H1 (cell line): ENCODE results near the gene PPP1R12B. TPM values are rescaled to one million over a fixed set of nuclear protein-coding genes. Genes with fewer than 3 reads are reported as not detected.

Source experiments
- ASH2L ChIP-seq: fragments of 200-600, 300-600 bp; sonication (generic); IDR thresholded peaks from one replicate; pipeline ENCODE4 v1.7.1; 2017; ENCODE audit warnings: low read length
- CBX5 ChIP-seq: fragments of 300-800, 300-1000 bp; sonication (generic); IDR thresholded peaks from 2 replicates; pipeline ENCODE4 v1.7.1; 2016; ENCODE audit warnings: antibody characterized with exemption, low read length, low read depth
- EZH2 ChIP-seq: fragments of 200-600 bp; sonication (generic); IDR thresholded peaks from 2 replicates; pipeline ENCODE4 v1.7.1; 2012; ENCODE audit warnings: low read depth, mild to moderate bottlenecking, moderate library complexity, low read length, inconsistent platforms; ENCODE audit not compliant: severe bottlenecking
- HDAC6 ChIP-seq: IDR thresholded peaks from one replicate; pipeline ENCODE4 v1.7.1; 2012; ENCODE audit warnings: low read depth, mild to moderate bottlenecking, inconsistent platforms, low read length, moderate library complexity
- JUN ChIP-seq: IDR thresholded peaks from 2 replicates; pipeline ENCODE4 v1.6.1; 2011; ENCODE audit warnings: low read depth, mild to moderate bottlenecking, improper control_type of control experiment, low read length
- RAD21 ChIP-seq, 2 experiments: IDR thresholded peaks in 1 of 2; conservative IDR thresholded peaks in 1 of 2; 2 replicates each; pipeline ENCODE4 v1.6.1; 2011; ENCODE audit warnings: low read depth in 2 of 2, low read length in 2 of 2, improper control_type of control experiment in 1 of 2, inconsistent platforms in 1 of 2, mild to moderate bottlenecking in 1 of 2, moderate library complexity in 1 of 2
- SAP30 ChIP-seq: fragments of 300-600 bp; sonication (generic); IDR thresholded peaks from 2 replicates; pipeline ENCODE4 v1.7.1; 2012; ENCODE audit warnings: low read length, moderate library complexity, mild to moderate bottlenecking, inconsistent platforms; ENCODE audit not compliant: insufficient read depth, insufficient replicate concordance
- SIRT6 ChIP-seq: IDR thresholded peaks from one replicate; pipeline ENCODE4 v1.7.1; 2012; ENCODE audit warnings: low read length, inconsistent platforms
- SRF ChIP-seq: IDR thresholded peaks from 2 replicates; pipeline ENCODE4 v1.6.1; 2011; ENCODE audit warnings: mild to moderate bottlenecking, low read depth, low read length, moderate library complexity
- polyA plus RNA-seq, 7 experiments: library from polyadenylated mRNA; depleted of rRNA in 3 of 7; stranded (reverse) in 5 of 7; unstranded in 2 of 7; fragments of >200 nt in 5 of 7; fragments of 200-250 nt in 2 of 7; gene quantifications; 1 replicate in 5 of 7; 2 replicates in 1 of 7; 4 replicates in 1 of 7; pipeline versions ENCODE4 v1.2.1 to v1.2.3, GENCODE V29; 2011 to 2013; ENCODE audit warnings: missing spikeins in 2 of 7, mixed read lengths in 2 of 7
- total RNA-seq: library from RNA; stranded (reverse); fragmentation: NEBNext Ultra II Directional; extraction: Animal tissue kit (Norgen Biotek cat#: 25700); gene quantifications from 2 replicates; pipeline ENCODE4 v1.2.1, GENCODE V29; 2021
- TF ChIP-seq, protein P1 (sequence below): fragments of 300-600 bp; sonication (generic); IDR thresholded peaks from 2 replicates; pipeline ENCODE4 v1.7.1; 2012; ENCODE audit warnings: low read length, moderate library complexity, mild to moderate bottlenecking, inconsistent platforms; ENCODE audit not compliant: insufficient replicate concordance

Gene PPP1R12B
- total and polyA plus RNA-seq, 2 of the 8 experiments (the other 6 are each of a cell fraction or from before 2014, with no cell fraction given): 7.9 to 18.7 TPM

DNA sequence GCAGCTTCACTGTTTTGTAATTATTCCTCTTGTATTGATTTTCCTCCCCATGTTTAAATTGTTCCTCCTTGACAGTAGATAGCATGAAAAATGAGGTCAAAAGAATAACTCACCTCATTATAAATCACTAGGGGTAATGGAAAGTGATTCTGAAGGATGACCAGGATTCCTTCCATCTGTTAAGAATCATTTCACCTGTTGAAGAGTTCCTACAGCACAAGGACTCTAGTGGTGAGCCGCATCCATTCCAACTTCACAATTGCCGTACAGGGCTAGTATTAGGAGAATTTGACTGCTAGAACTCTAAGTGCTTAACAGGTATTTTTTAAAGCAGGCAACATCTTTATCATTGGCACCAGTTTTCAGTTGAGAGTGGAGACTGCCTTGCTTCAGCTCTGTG, 13.7 kb downstream of the PPP1R12B start (continued):
- TF ChIP-seq, protein P1, sequence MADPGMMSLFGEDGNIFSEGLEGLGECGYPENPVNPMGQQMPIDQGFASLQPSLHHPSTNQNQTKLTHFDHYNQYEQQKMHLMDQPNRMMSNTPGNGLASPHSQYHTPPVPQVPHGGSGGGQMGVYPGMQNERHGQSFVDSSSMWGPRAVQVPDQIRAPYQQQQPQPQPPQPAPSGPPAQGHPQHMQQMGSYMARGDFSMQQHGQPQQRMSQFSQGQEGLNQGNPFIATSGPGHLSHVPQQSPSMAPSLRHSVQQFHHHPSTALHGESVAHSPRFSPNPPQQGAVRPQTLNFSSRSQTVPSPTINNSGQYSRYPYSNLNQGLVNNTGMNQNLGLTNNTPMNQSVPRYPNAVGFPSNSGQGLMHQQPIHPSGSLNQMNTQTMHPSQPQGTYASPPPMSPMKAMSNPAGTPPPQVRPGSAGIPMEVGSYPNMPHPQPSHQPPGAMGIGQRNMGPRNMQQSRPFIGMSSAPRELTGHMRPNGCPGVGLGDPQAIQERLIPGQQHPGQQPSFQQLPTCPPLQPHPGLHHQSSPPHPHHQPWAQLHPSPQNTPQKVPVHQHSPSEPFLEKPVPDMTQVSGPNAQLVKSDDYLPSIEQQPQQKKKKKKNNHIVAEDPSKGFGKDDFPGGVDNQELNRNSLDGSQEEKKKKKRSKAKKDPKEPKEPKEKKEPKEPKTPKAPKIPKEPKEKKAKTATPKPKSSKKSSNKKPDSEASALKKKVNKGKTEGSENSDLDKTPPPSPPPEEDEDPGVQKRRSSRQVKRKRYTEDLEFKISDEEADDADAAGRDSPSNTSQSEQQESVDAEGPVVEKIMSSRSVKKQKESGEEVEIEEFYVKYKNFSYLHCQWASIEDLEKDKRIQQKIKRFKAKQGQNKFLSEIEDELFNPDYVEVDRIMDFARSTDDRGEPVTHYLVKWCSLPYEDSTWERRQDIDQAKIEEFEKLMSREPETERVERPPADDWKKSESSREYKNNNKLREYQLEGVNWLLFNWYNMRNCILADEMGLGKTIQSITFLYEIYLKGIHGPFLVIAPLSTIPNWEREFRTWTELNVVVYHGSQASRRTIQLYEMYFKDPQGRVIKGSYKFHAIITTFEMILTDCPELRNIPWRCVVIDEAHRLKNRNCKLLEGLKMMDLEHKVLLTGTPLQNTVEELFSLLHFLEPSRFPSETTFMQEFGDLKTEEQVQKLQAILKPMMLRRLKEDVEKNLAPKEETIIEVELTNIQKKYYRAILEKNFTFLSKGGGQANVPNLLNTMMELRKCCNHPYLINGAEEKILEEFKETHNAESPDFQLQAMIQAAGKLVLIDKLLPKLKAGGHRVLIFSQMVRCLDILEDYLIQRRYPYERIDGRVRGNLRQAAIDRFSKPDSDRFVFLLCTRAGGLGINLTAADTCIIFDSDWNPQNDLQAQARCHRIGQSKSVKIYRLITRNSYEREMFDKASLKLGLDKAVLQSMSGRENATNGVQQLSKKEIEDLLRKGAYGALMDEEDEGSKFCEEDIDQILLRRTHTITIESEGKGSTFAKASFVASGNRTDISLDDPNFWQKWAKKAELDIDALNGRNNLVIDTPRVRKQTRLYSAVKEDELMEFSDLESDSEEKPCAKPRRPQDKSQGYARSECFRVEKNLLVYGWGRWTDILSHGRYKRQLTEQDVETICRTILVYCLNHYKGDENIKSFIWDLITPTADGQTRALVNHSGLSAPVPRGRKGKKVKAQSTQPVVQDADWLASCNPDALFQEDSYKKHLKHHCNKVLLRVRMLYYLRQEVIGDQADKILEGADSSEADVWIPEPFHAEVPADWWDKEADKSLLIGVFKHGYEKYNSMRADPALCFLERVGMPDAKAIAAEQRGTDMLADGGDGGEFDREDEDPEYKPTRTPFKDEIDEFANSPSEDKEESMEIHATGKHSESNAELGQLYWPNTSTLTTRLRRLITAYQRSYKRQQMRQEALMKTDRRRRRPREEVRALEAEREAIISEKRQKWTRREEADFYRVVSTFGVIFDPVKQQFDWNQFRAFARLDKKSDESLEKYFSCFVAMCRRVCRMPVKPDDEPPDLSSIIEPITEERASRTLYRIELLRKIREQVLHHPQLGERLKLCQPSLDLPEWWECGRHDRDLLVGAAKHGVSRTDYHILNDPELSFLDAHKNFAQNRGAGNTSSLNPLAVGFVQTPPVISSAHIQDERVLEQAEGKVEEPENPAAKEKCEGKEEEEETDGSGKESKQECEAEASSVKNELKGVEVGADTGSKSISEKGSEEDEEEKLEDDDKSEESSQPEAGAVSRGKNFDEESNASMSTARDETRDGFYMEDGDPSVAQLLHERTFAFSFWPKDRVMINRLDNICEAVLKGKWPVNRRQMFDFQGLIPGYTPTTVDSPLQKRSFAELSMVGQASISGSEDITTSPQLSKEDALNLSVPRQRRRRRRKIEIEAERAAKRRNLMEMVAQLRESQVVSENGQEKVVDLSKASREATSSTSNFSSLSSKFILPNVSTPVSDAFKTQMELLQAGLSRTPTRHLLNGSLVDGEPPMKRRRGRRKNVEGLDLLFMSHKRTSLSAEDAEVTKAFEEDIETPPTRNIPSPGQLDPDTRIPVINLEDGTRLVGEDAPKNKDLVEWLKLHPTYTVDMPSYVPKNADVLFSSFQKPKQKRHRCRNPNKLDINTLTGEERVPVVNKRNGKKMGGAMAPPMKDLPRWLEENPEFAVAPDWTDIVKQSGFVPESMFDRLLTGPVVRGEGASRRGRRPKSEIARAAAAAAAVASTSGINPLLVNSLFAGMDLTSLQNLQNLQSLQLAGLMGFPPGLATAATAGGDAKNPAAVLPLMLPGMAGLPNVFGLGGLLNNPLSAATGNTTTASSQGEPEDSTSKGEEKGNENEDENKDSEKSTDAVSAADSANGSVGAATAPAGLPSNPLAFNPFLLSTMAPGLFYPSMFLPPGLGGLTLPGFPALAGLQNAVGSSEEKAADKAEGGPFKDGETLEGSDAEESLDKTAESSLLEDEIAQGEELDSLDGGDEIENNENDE: no peak
- TF ChIP-seq JUN: no peak
- no peak for TF ChIP-seq HDAC6
- no peak for TF ChIP-seq RAD21 (IDR thresholded peaks at IDR 0.05 in 1 of 2, conservative IDR thresholded peaks at IDR 0.05 in 1 of 2; ENCODE audit: low read depth in 2 of 2, low read length in 2 of 2)
- TF ChIP-seq SIRT6: no peak
- TF ChIP-seq SRF: no peak
- no peak for TF ChIP-seq ASH2L
- no peak for TF ChIP-seq EZH2
- no peak for TF ChIP-seq CBX5
- no peak for TF ChIP-seq SAP30
